CD8-positive, alpha-beta memory T cell (primary cell): ENCODE measurements around the gene MOSMO. TPM values are rescaled to one million over a fixed set of nuclear protein-coding genes. Genes with fewer than 3 reads are reported as not detected.
"Not testable (repeated sequence)": the region's sequence is repeated elsewhere in the genome, so short reads cannot be mapped to it uniquely, and the experiment has no call there.

Experiments
- CTCF ChIA-PET: fragments of 350-600 bp; sonication (Branson Sonifier 250); formaldehyde crosslinking; loops from one replicate; lab custom pipeline; 2021; ENCODE audit warnings: antibody characterized with exemption; lab: Charles Lee
- POLR2A ChIA-PET: fragments of 350-600 bp; sonication (Branson Sonifier 250); formaldehyde crosslinking; loops from one replicate; lab custom pipeline; 2021; ENCODE audit warnings: antibody characterized with exemption; lab: Charles Lee
- DNase-seq, 5 donors: peaks; one replicate each; pipeline versions ENCODE4 v3.0.0 to v3.0.0-alpha.2; 2020 to 2022; ENCODE audit warnings: mixed read lengths in 1 of 5
- H3K27ac ChIP-seq: one replicate; pipeline ENCODE4 v1.7.0; 2013; ENCODE audit warnings: low read depth, mild to moderate bottlenecking, low read length, moderate library complexity
- H3K27me3 ChIP-seq: 2 replicates; pipeline ENCODE4 v1.7.0; 2013; ENCODE audit warnings: low read length, mild to moderate bottlenecking; ENCODE audit not compliant: insufficient read depth, poor library complexity, severe bottlenecking
- H3K36me3 ChIP-seq: 2 replicates; pipeline ENCODE4 v1.7.0; 2013; ENCODE audit warnings: mild to moderate bottlenecking, low read length, moderate library complexity; ENCODE audit not compliant: insufficient read depth
- H3K4me1 ChIP-seq: 2 replicates; pipeline ENCODE4 v1.7.0; 2013; ENCODE audit warnings: mild to moderate bottlenecking, low read length, moderate library complexity; ENCODE audit not compliant: insufficient read depth
- H3K4me3 ChIP-seq: 2 replicates; pipeline ENCODE4 v1.7.0; 2013; ENCODE audit warnings: mild to moderate bottlenecking, low read length
- H3K9me3 ChIP-seq: 2 replicates; pipeline ENCODE4 v1.7.0; 2013; ENCODE audit warnings: mild to moderate bottlenecking, low read length
- H3K27ac Mint-ChIP-seq, 8 donors: one replicate each; pipeline ENCODE4 v1.8.0; 2020 to 2021; ENCODE audit warnings: mixed read lengths in 8 of 8, mild to moderate bottlenecking in 6 of 8, inconsistent platforms in 3 of 8, moderate library complexity in 3 of 8
- H3K27me3 Mint-ChIP-seq, 2 donors: one replicate each; pipeline ENCODE4 v1.8.0; 2020 to 2021; ENCODE audit warnings: mixed read lengths in 2 of 2, mild to moderate bottlenecking in 1 of 2, moderate library complexity in 1 of 2
- H3K36me3 Mint-ChIP-seq, 3 donors: one replicate each; pipeline ENCODE4 v1.8.0; 2020 to 2021; ENCODE audit warnings: mixed read lengths in 3 of 3, inconsistent platforms in 1 of 3, mild to moderate bottlenecking in 1 of 3
- H3K4me1 Mint-ChIP-seq, 3 donors: one replicate each; pipeline ENCODE4 v1.8.0; 2020 to 2021; ENCODE audit warnings: mixed read lengths in 3 of 3, inconsistent platforms in 1 of 3, mild to moderate bottlenecking in 1 of 3
- H3K4me3 Mint-ChIP-seq, 7 donors: one replicate each; pipeline ENCODE4 v1.8.0; 2020 to 2021; ENCODE audit warnings: mixed read lengths in 7 of 7, mild to moderate bottlenecking in 6 of 7, moderate library complexity in 4 of 7, inconsistent platforms in 2 of 7
- H3K9me3 Mint-ChIP-seq, 5 donors: one replicate each; pipeline ENCODE4 v1.8.0; 2020 to 2022; ENCODE audit warnings: mixed read lengths in 5 of 5, mild to moderate bottlenecking in 3 of 5, moderate library complexity in 2 of 5, inconsistent platforms in 1 of 5
- polyA plus RNA-seq: library from polyadenylated mRNA; unstranded; fragments of 300-500 nt; fragmentation: Illumina TruSeq; gene quantifications from one replicate; pipeline ENCODE4 v1.2.3, GENCODE V29; 2021
- total RNA-seq, 2 experiments: library from RNA; stranded (reverse); gene quantifications; one replicate each; pipeline ENCODE4 v1.2.3, GENCODE V29; 2021

Gene MOSMO
- total and polyA plus RNA-seq, 3 experiments from 2014 or later: 6.1 to 11.4 (median 9.2) TPM

DNA sequence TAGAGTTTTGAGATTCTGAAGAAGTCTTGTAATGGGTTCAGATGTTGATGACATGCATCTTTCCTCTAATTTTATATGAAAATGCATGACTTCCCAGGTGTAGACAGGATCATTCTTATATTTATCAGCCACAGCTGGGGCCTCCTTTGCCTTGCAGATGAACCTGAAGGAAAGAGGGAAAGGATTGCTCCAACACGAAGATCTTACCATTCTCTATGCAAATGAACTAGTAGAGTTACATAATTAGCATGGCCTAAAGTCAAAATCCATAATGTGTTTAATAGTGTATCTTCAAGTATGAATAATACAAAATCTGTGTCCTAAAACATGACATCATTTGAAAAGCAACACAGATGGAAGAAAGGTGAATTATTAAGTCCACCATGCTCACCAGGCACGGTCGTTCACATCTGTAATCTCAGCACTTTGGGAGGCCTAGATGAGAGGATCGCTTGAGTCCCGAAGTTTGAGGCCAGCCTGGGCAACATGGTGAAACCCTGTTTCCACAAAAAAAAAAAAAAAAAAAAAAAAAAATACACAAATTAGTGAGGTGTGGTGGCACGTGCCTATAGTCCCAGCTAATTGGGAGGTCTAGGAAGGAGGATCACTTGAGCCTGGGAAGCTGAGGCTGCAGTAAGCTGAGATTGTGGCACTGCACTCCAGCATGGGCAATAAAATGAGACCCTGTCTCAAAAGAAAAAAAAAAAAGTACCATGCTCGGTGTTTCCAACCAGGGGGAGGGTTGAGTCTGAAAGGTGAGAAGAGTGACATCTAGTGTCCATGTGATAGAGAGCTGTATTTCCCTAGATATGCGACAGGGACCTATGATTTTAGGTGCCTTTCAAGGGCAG is 90.7 kb downstream of the MOSMO start:
- Histone ChIP-seq H3K36me3 (no peaks in the 10 kb centered on the region), H3K9me3 (no peaks in the 10 kb centered on the region), H3K4me3 (no peak overlapping the region), H3K27ac (no peak overlapping the region), H3K4me1 (no peaks in the 10 kb centered on the region), H3K27me3 (no peaks in the 10 kb centered on the region)
- Mint-ChIP-seq H3K36me3 (no peaks in the 10 kb centered on the region), H3K4me3 (peak overlapping the region in 3 of 7 donors; percentile 22 to 43 (median 36)), H3K9me3 (no peaks in the 10 kb centered on the region), H3K27ac (peak overlapping the region in 1 of 8 donors; percentile 57), H3K27me3 (peaks cover 8 to 27% of the 10 kb centered on the region in 2 donors), H3K4me1 (peaks cover 2 to 8% (median 6%) of the 10 kb centered on the region in 3 donors)
- ChIA-PET POLR2A (interaction anchor here (0.6 kb wide), 1 partner anchor 91 kb away, joined by 4 read pairs; the partner anchor contains the start of gene MOSMO), CTCF (interaction anchor here (0.7 to 1.7 kb wide), 8 partner anchors 8 to 441 kb away, joined by 3 to 7 read pairs (median 4); no protein-coding TSS in a partner anchor)
- DNase-seq: peak in 2 of 5 donors; percentile 18 to 36

DNA sequence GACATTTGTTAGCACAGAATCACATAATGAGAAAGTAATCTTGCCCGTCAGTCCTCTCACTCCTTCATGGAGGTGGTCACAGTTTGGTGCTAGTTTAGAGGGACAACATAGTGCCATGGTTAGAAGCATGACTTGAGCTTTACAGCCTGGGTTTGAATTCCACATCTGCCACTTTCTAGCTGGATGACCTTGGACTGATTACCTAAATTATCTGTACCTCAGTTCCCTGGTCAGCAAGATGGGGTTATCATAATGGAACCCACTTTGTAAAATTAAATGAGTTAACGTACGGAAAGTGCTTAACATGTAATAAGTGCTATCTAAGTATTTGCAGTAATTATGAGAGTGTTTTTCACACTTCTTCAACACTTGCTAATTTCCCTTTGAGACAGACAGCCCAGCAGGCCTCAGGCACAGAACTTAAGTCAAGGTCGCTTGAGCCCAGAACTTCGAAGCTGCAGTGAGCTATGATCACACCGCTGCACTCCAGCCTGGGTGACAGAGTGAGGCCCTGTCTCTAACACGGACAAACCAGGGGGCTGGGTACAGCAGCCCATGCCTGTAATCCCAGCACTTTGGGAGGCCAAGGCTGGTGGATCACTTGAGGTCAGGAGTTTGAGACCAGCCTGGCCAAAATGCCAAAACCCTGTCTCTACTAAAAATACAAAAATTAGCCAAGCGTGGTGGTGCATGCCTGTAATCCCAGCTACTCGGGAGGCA is 91.5 kb downstream of the MOSMO start:
- no peak overlapping the region for H3K27ac ChIP-seq
- POLR2A ChIA-PET: no interaction called here
- CTCF ChIA-PET: interaction anchor here (0.7 to 1.7 kb wide), 8 partner anchors 8 to 442 kb away, joined by 3 to 7 read pairs (median 4); no protein-coding TSS in a partner anchor
- no peaks in the 10 kb centered on the region for H3K36me3 ChIP-seq
- no peak for DNase-seq
- Mint-ChIP-seq H3K36me3 (no peaks in the 10 kb centered on the region), H3K27me3 (peaks cover 8 to 27% of the 10 kb centered on the region in 2 donors), H3K4me3 (peak overlapping the region in 1 of 7 donors; percentile 36), H3K9me3 (no peaks in the 10 kb centered on the region), H3K4me1 (peaks cover 2 to 8% (median 6%) of the 10 kb centered on the region in 3 donors), H3K27ac (no peak overlapping the region)
- no peaks in the 10 kb centered on the region for H3K9me3 ChIP-seq
- H3K4me1 ChIP-seq: no peaks in the 10 kb centered on the region
- no peaks in the 10 kb centered on the region for H3K27me3 ChIP-seq
- no peak overlapping the region for H3K4me3 ChIP-seq

DNA sequence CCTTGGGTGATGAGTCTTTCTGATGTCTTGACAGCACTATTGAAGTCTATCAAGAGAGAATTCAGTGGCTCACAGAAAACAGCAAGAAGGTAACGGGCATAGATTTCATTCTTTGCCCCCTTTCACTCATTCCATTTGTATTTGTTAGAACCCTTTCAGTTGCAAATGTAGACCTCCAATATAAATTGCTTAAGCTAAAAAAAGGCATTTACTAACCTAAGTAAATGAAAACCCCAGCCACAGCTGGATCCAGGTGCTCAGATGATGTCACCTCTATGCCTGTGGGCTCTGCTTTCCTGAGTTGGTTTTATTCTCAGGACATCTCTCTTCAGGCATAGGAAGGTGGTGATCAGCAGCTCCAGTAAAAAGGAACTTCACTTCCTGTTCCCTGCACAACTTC is 95.5 kb downstream of the MOSMO start:
- Mint-ChIP-seq H3K9me3 (no peaks in the 10 kb centered on the region), H3K27me3 (peaks cover 2 to 3% of the 10 kb centered on the region in 2 donors), H3K4me3 (no peak overlapping the region), H3K27ac (no peak overlapping the region), H3K4me1 (peaks cover 5 to 11% (median 8%) of the 10 kb centered on the region in 3 donors), H3K36me3 (no peaks in the 10 kb centered on the region)
- ChIA-PET POLR2A (no interaction called here), CTCF (interaction anchor here (1.1 to 2.9 kb wide), 2 partner anchors 12 to 25 kb away, joined by 3 to 13 read pairs; no protein-coding TSS in a partner anchor)
- no peaks in the 10 kb centered on the region for H3K9me3 ChIP-seq
- H3K4me3 ChIP-seq: no peak overlapping the region
- H3K4me1 ChIP-seq: no peaks in the 10 kb centered on the region
- H3K27ac ChIP-seq: no peak overlapping the region
- no peaks in the 10 kb centered on the region for H3K36me3 ChIP-seq
- no peaks in the 10 kb centered on the region for H3K27me3 ChIP-seq
- DNase-seq: no peak

DNA sequence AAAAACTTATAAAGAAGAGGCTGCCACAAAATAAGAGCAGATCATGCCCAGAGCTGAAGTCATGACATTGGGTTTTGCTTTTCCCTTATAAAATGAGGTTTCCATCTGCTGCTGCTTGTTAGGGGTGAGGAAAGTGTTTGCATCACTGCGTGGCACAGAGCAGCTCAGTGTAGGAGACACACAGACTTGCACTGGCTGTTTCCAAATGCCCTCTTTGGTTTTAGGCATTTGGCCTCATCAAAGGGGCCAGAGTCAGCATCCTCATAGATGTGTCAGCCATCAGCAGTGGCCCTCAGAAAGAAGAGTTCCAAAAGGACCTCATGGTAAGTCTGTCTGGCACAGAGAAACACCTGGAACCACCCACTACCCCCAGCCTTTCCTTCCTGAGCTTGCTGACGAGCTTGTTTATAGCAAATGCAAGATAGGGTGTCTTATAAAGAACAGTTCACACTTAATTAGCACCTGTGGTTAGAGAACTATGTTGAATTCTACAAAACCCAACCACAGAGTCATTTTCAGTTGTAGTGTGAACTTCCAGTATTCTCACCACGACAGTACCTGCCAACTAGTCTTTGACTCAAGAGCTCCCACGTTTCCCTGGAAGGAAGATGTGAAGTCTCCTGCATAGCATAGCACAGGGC is 101.5 kb downstream of the MOSMO start:
- H3K27me3 ChIP-seq: no peaks in the 10 kb centered on the region
- Mint-ChIP-seq H3K27me3 (peaks cover 0 to 4% of the 10 kb centered on the region in 2 donors), H3K4me3 (no peak overlapping the region), H3K9me3 (no peaks in the 10 kb centered on the region), H3K36me3 (no peaks in the 10 kb centered on the region), H3K27ac (peak overlapping the region in 7 of 8 donors; percentile 10 to 84 (median 64)), H3K4me1 (peaks cover 13 to 18% (median 14%) of the 10 kb centered on the region in 3 donors)
- no peak overlapping the region for H3K4me3 ChIP-seq
- H3K9me3 ChIP-seq: no peaks in the 10 kb centered on the region
- ChIA-PET POLR2A (interaction anchor here (0.6 to 0.9 kb wide), 2 partner anchors 79 to 87 kb away, joined by 3 to 5 read pairs; no protein-coding TSS in a partner anchor), CTCF (interaction anchor here (0.7 to 1.3 kb wide), 2 partner anchors 79 to 119 kb away, joined by 3 read pairs; no protein-coding TSS in a partner anchor)
- H3K36me3 ChIP-seq: no peaks in the 10 kb centered on the region
- no peak overlapping the region for H3K27ac ChIP-seq
- DNase-seq: peak in 1 of 5 donors; percentile 28
- no peaks in the 10 kb centered on the region for H3K4me1 ChIP-seq

DNA sequence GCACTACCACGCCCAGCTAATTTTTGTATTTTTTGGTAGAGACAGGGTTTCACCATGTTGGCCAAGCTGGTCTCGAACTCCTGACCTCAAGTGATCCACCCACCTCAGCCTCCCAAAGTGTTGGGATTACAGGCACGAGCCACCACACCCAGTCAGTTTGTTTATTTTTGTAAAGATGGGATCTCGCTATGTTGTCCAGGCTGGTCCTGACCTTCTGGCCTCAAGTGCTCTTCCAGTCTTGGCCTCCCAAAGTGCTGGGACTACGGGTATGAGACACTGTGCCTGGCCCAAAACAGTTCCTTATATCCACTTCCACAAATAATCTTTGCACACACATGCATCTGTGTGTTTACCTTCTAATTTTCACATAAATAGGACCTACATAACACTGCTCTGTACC is 103.7 kb downstream of the MOSMO start:
- H3K27ac Mint-ChIP-seq, H3K27me3 ChIP-seq, H3K36me3 ChIP-seq, H3K9me3 Mint-ChIP-seq, H3K4me3 Mint-ChIP-seq, H3K4me3 ChIP-seq, H3K9me3 ChIP-seq, H3K4me1 ChIP-seq, POLR2A ChIA-PET, H3K36me3 Mint-ChIP-seq, H3K27ac ChIP-seq, DNase-seq, H3K27me3 Mint-ChIP-seq: not testable (repeated sequence)
- CTCF ChIA-PET: interaction anchor here (1.3 kb wide), 1 partner anchor 12 kb away, joined by 4 read pairs; no protein-coding TSS in a partner anchor
- peaks cover 13 to 18% (median 14%) of the 10 kb centered on the region in 3 donors for H3K4me1 Mint-ChIP-seq

GRCh38 chr16:22116095-22116700 is 108.3 kb downstream of the MOSMO start:
- Mint-ChIP-seq H3K36me3 (no peaks in the 10 kb centered on the region), H3K27me3 (peaks cover 0 to 5% of the 10 kb centered on the region in 2 donors), H3K4me3 (no peak overlapping the region), H3K27ac (peak overlapping the region in 3 of 8 donors; percentile 16 to 52 (median 44)), H3K9me3 (no peaks in the 10 kb centered on the region), H3K4me1 (no peaks in the 10 kb centered on the region)
- no peak overlapping the region for H3K27ac ChIP-seq
- H3K9me3 ChIP-seq: no peaks in the 10 kb centered on the region
- no peak overlapping the region for H3K4me3 ChIP-seq
- no peaks in the 10 kb centered on the region for H3K36me3 ChIP-seq
- POLR2A ChIA-PET: no interaction called here
- CTCF ChIA-PET: no interaction called here
- no peaks in the 10 kb centered on the region for H3K4me1 ChIP-seq
- no peak for DNase-seq
- no peaks in the 10 kb centered on the region for H3K27me3 ChIP-seq

GRCh38 chr16:22117609-22118008 is 109.7 kb downstream of the MOSMO start:
- Mint-ChIP-seq H3K4me1 (no peaks in the 10 kb centered on the region), H3K27ac (no peak overlapping the region), H3K27me3 (peaks cover 0 to 2% of the 10 kb centered on the region in 2 donors), H3K36me3 (no peaks in the 10 kb centered on the region), H3K4me3 (no peak overlapping the region), H3K9me3 (no peaks in the 10 kb centered on the region)
- Histone ChIP-seq H3K27me3 (no peaks in the 10 kb centered on the region), H3K27ac (no peak overlapping the region), H3K4me1 (no peaks in the 10 kb centered on the region), H3K9me3 (no peaks in the 10 kb centered on the region), H3K4me3 (no peak overlapping the region), H3K36me3 (no peaks in the 10 kb centered on the region)
- ChIA-PET CTCF (no interaction called here), POLR2A (no interaction called here)
- no peak for DNase-seq
